WTC11 (cell line): ENCODE results near the gene MICAL2. TPM values are rescaled to one million over a fixed set of nuclear protein-coding genes. Genes with fewer than 3 reads are reported as not detected.

Experiments used
- ATAC-seq: fragments of 200-7000 bp; cut with Tn5 transposase; 2 replicates; pipeline ENCODE4 v1.10.0; 2021; ENCODE audit warnings: mild to moderate bottlenecking, moderate library complexity
- CTCF ChIA-PET: fragments of 300-600 bp; sonication (Branson Sonifier 250); formaldehyde crosslinking; loops from one replicate; lab custom pipeline; 2021; ENCODE audit warnings: antibody characterized with exemption; lab: Charles Lee
- POLR2A ChIA-PET: fragments of 350-600 bp; sonication (Branson Sonifier 250); formaldehyde crosslinking; loops from one replicate; lab custom pipeline; 2021; ENCODE audit warnings: antibody characterized with exemption; lab: Charles Lee
- DNase-seq: peaks from one replicate; pipeline ENCODE4 v3.0.0; 2021; ENCODE audit warnings: low spot score
- H3K27ac Mint-ChIP-seq: 2 replicates; pipeline ENCODE4 v1.8.0; 2021; ENCODE audit warnings: mixed read lengths
- H3K27me3 Mint-ChIP-seq: 2 replicates; pipeline ENCODE4 v1.8.0; 2021; ENCODE audit warnings: low read depth, mild to moderate bottlenecking, moderate library complexity, mixed read lengths
- H3K36me3 Mint-ChIP-seq: 2 replicates; pipeline ENCODE4 v1.8.0; 2021; ENCODE audit warnings: mixed read lengths
- H3K4me1 Mint-ChIP-seq: 2 replicates; pipeline ENCODE4 v1.8.0; 2022; ENCODE audit warnings: mixed read lengths
- H3K4me3 Mint-ChIP-seq: 2 replicates; pipeline ENCODE4 v1.8.0; 2021; ENCODE audit warnings: mild to moderate bottlenecking, moderate library complexity, mixed read lengths
- H3K9me3 Mint-ChIP-seq: 2 replicates; pipeline ENCODE4 v1.8.0; 2021; ENCODE audit warnings: mixed read lengths
- AR ChIP-seq: fragments of 250-450 bp; sonication (Bioruptor Pico); IDR thresholded peaks from 2 replicates; pipeline ENCODE4 v1.9.0; 2021; ENCODE audit warnings: mild to moderate bottlenecking
- ATF3 ChIP-seq: sonication (generic); formaldehyde crosslinking; conservative IDR thresholded peaks from 2 replicates; pipeline ENCODE4 v1.8.1; 2022; ENCODE audit warnings: mild to moderate bottlenecking, missing genetic modification reagents
- CDX4 ChIP-seq: fragments of 250-450 bp; sonication (Bioruptor Pico); IDR thresholded peaks from 2 replicates; pipeline ENCODE4 v1.9.0; 2021; ENCODE audit warnings: moderate library complexity, mild to moderate bottlenecking, inconsistent platforms, borderline replicate concordance
- CREB1 ChIP-seq: sonication (generic); formaldehyde crosslinking; IDR thresholded peaks from 2 replicates; pipeline ENCODE4 v1.8.0; 2023; ENCODE audit warnings: mild to moderate bottlenecking, missing genetic modification reagents
- CTCF ChIP-seq: fragments of 200-600 bp; IDR thresholded peaks from 2 replicates; pipeline ENCODE4 v1.8.0; 2022; ENCODE audit warnings: antibody characterized with exemption
- FOXJ3 ChIP-seq: sonication (generic); formaldehyde crosslinking; IDR thresholded peaks from 2 replicates; pipeline ENCODE4 v1.9.0; 2021; ENCODE audit warnings: missing genetic modification reagents, mild to moderate bottlenecking, borderline replicate concordance
- HMGXB4 ChIP-seq: sonication (generic); formaldehyde crosslinking; IDR thresholded peaks from 2 replicates; pipeline ENCODE4 v1.8.1; 2023; ENCODE audit warnings: mild to moderate bottlenecking, moderate library complexity, missing genetic modification reagents
- IRF1 ChIP-seq: sonication (generic); formaldehyde crosslinking; IDR thresholded peaks from 2 replicates; pipeline ENCODE4 v1.8.0; 2023; ENCODE audit warnings: missing genetic modification reagents
- KAT7 ChIP-seq: sonication (generic); formaldehyde crosslinking; IDR thresholded peaks from 2 replicates; pipeline ENCODE4 v1.8.1; 2023; ENCODE audit warnings: missing genetic modification reagents, mild to moderate bottlenecking, borderline replicate concordance
- MXD4 ChIP-seq: fragments of 250-450 bp; sonication (Bioruptor Pico); IDR thresholded peaks from 2 replicates; pipeline ENCODE4 v1.8.0; 2021; ENCODE audit warnings: mild to moderate bottlenecking, moderate library complexity, borderline replicate concordance
- MYBL2 ChIP-seq: sonication (generic); formaldehyde crosslinking; IDR thresholded peaks from 2 replicates; pipeline ENCODE4 v1.8.1; 2023; ENCODE audit warnings: mild to moderate bottlenecking, moderate library complexity, missing genetic modification reagents
- NR1H2 ChIP-seq: sonication (generic); formaldehyde crosslinking; IDR thresholded peaks from 2 replicates; pipeline ENCODE4 v1.9.0; 2021; ENCODE audit warnings: mild to moderate bottlenecking, moderate library complexity, missing genetic modification reagents
- SOX15 ChIP-seq: fragments of 250-450 bp; sonication (Bioruptor Pico); IDR thresholded peaks from 2 replicates; pipeline ENCODE4 v1.9.0; 2021; ENCODE audit warnings: mild to moderate bottlenecking
- SP1 ChIP-seq: sonication (generic); formaldehyde crosslinking; conservative IDR thresholded peaks from 2 replicates; pipeline ENCODE4 v1.8.1; 2022; ENCODE audit warnings: missing genetic modification reagents
- ZNF121 ChIP-seq: sonication (generic); formaldehyde crosslinking; IDR thresholded peaks from 2 replicates; pipeline ENCODE4 v1.8.0; 2023; ENCODE audit warnings: missing genetic modification reagents
- ZNF232 ChIP-seq: sonication (generic); formaldehyde crosslinking; IDR thresholded peaks from 2 replicates; pipeline ENCODE4 v1.8.0; 2022; ENCODE audit warnings: mild to moderate bottlenecking, missing genetic modification reagents
- ZNF396 ChIP-seq: fragments of 250-450 bp; sonication (Bioruptor Pico); IDR thresholded peaks from 2 replicates; pipeline ENCODE4 v1.8.0; 2021; ENCODE audit warnings: mild to moderate bottlenecking, moderate library complexity, borderline replicate concordance
- ZNF671 ChIP-seq: fragments of 250-450 bp; sonication (Bioruptor Pico); IDR thresholded peaks from 2 replicates; pipeline ENCODE4 v1.8.0; 2021; ENCODE audit warnings: mild to moderate bottlenecking
- ZSCAN18 ChIP-seq: fragments of 250-450 bp; sonication (Bioruptor Pico); IDR thresholded peaks from 2 replicates; pipeline ENCODE4 v2.1.2; 2022; ENCODE audit warnings: mild to moderate bottlenecking, moderate library complexity
- total RNA-seq: library from RNA; stranded (reverse); gene quantifications from 3 replicates; pipeline ENCODE4 v1.2.3, GENCODE V29; 2021

MICAL2 gene
- total RNA-seq, 1 experiment from 2014 or later = 3.1 TPM

GRCh38 chr11:12123799-12124198 lies 13.4 kb downstream of the MICAL2 start (continued):
- TF ChIP-seq CTCF (no peak), ZNF396 (CRISPR knock-in tag) (no peak), NR1H2 (CRISPR knock-in tag) (no peak), SP1 (no peak), MYBL2 (no peak), AR (no peak), ZNF232 (CRISPR knock-in tag) (no peak)

- no peak for TF ChIP-seq IRF1 (CRISPR knock-in tag)
- TF ChIP-seq ATF3 (CRISPR knock-in tag) = no peak
- no peak for TF ChIP-seq HMGXB4 (CRISPR knock-in tag)
- TF ChIP-seq KAT7 (CRISPR knock-in tag) = no peak
- TF ChIP-seq SOX15 (CRISPR knock-in tag) = no peak
- no peak for TF ChIP-seq CDX4 (CRISPR knock-in tag)
- TF ChIP-seq FOXJ3 (CRISPR knock-in tag) = no peak
- TF ChIP-seq MXD4 (CRISPR knock-in tag) = no peak
- ChIA-PET POLR2A (no interaction called here), CTCF (interaction anchor here (1.4 kb wide), 1 partner anchor 25 kb away, joined by 3 read pairs; no protein-coding TSS in a partner anchor)
- H3K4me3 Mint-ChIP-seq = no peak overlapping the region
- H3K36me3 Mint-ChIP-seq = no peaks in the 10 kb centered on the region
- H3K27me3 Mint-ChIP-seq = peaks cover 12% of the 10 kb centered on the region; the same call in 1 of the 2 replicates
- no peaks in the 10 kb centered on the region for H3K9me3 Mint-ChIP-seq
- ATAC-seq (no peak), DNase-seq (no peak)
- peaks cover 5% of the 10 kb centered on the region for H3K4me1 Mint-ChIP-seq
- no peak overlapping the region for H3K27ac Mint-ChIP-seq
Measured at GRCh38 chr11:12124306-12124705, 13.9 kb downstream of the MICAL2 start.

- ATAC-seq (no peak), DNase-seq (no peak)
- Mint-ChIP-seq H3K36me3 (no peaks in the 10 kb centered on the region), H3K9me3 (no peaks in the 10 kb centered on the region), H3K27ac (no peak overlapping the region), H3K27me3 (peaks cover 12% of the 10 kb centered on the region; the same call in 1 of the 2 replicates), H3K4me3 (no peak overlapping the region), H3K4me1 (peaks cover 4% of the 10 kb centered on the region)
- ChIA-PET POLR2A (interaction anchor here (0.6 kb wide), 1 partner anchor 157 kb away, joined by 4 read pairs; no protein-coding TSS in a partner anchor), CTCF (interaction anchor here (1.0 kb wide), 1 partner anchor 161 kb away, joined by 3 read pairs; no protein-coding TSS in a partner anchor)
- no peak for TF ChIP-seq CREB1 (CRISPR knock-in tag)
- TF ChIP-seq ZSCAN18 = no peak
- no peak for TF ChIP-seq MXD4 (CRISPR knock-in tag)
- no peak for TF ChIP-seq ZNF121 (CRISPR knock-in tag)
- no peak for TF ChIP-seq ZNF671 (CRISPR knock-in tag)
Measured at GRCh38 chr11:12125609-12126149, 15.3 kb downstream of the MICAL2 start.
